Spleen (tissue), 7 donors: ENCODE measurements around the gene NUDT12.

Experiments used
- CTCF ChIP-seq, 11 experiments: fragments of 200-600 bp in 7 of 11; fragments of 450-650 bp in 4 of 11; sonication (generic) in 4 of 11; IDR thresholded peaks in 8 of 11; conservative IDR thresholded peaks in 3 of 11; 1 replicate in 7 of 11; 2 replicates in 4 of 11; pipeline versions ENCODE4 v1.4.0 to v1.8.0; 2016 to 2021; ENCODE audit warnings: antibody characterized with exemption in 11 of 11, inconsistent platforms in 4 of 11, mild to moderate bottlenecking in 1 of 11
- POLR2AphosphoS5 ChIP-seq, 3 donors: sonication (generic); formaldehyde crosslinking; IDR thresholded peaks; one replicate each; pipeline ENCODE4 v1.5.1; 2017; ENCODE audit warnings: antibody characterized with exemption in 3 of 3
- donor health status: DM: no; HTN: no; CAD: no; lungs with moderate emphysema.
- donor health status: DM: no; HTN: no; CAD: no.
- donor health status: DM: no; HTN: no; CAD: no.

GRCh38 chr5:103502662-103503061 is 59.9 kb downstream of the NUDT12 start:
- TF ChIP-seq CTCF (IDR thresholded peaks at IDR 0.05 in 8 of 11, conservative IDR thresholded peaks at IDR 0.05 in 3 of 11) (no peak), POLR2AphosphoS5 (IDR thresholded peaks at IDR 0.05) (no peak)
